SH-SY5Y (cell line): ENCODE data around the gene PALD1.

Experiments
- GATA2 ChIP-seq: IDR thresholded peaks from 2 replicates; pipeline ENCODE4 v1.6.1; 2011; ENCODE audit warnings: mild to moderate bottlenecking, low read depth, low read length
- GATA3 ChIP-seq: IDR thresholded peaks from 2 replicates; pipeline ENCODE4 v1.6.1; 2011; ENCODE audit warnings: low read depth, mild to moderate bottlenecking, low read length, moderate library complexity

Gene PALD1

DNA sequence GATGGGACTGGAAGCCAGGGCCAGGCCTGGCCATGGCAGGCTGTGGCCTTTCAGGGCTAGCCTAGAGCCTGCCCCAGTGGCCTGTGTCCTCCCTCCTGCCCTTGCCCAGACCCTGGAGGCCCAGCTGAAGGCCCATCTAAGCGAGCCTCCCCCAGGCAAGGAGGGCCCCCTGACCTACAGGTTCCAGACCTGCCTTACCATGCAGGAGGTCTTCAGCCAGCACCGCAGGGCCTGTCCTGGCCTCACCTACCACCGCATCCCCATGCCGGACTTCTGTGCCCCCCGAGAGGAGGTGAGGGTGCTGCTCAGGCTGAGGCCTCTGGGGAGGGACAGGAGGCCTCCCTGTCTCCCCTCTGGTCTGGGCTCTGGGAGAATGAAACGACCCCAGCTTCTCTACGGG lies 60.9 kb downstream of the PALD1 start:
- TF ChIP-seq GATA3 (no peak), GATA2 (no peak)

DNA sequence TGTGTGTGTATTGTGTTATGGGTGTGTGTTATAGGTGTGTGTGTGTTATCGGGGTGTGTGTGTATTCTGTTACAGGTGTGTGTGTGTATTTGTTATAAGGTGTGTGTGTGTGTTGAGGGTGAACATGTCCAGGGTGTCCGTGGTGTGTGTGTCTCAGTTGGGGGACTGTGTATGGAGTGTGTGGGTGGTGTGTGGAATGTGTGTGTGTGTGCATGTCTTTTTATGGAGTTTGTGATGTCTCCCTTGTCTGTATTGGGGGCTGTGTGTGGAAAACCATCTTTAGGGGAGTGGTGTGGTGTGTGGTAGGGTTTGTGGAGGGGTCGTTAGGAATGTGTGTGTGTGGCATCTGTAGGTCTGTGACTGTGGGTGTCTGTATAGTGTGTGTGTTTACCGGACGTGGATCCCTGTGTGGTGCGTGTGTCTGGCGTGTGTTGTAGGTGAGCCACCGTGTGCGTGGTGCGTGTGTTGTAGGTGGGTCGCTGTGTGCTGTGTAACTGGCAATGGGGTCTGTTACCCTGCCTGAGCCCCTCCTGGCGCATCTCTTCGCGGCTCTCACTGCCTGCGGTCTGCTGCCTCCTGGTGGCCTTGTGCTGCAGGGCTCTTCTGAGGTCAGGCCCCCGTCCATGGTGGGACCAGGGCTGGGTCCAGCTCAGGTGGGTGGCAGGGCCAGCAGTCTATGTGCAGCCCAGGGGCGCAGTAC lies 61.7 kb downstream of the PALD1 start:
- TF ChIP-seq GATA3 (no peak), GATA2 (no peak)

DNA sequence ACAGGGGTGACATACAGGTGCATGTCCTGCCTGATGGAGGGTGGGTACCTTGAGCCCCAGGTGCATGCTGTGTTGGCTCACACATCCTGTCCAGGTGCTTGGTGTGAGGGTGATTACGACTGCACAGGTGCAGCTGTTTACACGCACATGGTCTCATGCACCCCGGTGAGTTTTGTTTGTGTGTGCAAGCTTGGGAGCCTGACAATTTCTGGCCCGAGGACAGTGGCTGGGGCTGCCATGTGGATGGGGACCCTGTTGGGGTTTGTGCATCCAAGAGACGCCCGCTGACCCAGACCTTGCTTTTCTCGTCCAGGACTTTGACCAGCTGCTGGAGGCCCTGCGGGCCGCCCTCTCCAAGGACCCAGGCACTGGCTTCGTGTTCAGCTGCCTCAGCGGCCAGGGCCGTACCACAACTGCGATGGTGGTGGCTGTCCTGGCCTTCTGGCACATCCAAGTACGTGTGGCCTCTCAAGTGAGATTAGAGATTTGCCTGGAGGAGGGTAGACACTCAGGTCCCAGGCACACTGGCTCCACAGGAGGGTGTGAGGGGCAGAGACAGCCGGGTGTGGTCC lies 62.3 kb downstream of the PALD1 start:
- TF ChIP-seq GATA3, result no peak

DNA sequence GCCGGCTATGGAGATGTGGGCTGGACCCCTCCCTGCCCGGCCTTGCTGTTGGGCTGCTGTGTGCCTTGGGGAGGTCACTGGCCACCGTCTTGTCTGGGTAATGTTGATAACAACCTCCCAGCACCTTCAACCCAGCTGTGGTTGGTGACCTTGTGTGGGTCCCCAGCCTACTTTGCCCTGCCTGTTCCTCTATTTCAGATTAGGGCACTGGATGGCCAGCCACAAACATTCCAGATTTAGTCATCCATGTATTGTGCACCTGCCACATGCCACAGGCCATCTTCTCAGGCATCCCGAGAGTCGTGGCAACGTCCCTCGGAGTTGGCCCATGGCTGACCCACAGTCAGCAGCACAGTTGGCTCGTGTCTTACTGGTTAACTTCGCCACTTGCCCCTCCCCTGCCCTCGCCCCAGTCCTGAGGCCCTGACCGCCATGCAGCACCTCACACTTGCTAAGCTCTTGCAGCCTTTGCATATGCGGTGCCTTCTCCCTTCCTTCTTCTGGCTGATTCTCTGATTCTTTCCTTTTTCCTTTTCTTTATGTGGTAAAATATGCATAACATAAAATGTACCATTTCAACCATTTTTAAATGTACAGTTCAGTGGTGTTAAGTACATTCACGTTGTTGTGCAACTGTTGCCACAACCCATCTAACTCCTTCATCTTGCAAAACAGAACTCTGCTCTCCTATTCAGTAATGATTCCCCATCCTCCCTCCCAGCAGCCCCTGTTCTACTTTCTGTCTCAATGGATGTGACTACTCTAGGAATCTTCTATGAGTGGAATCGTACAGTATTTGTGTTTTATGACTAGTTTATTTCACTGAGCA lies 63.4 kb downstream of the PALD1 start:
- no peak for TF ChIP-seq GATA2
- TF ChIP-seq GATA3, result no peak

DNA sequence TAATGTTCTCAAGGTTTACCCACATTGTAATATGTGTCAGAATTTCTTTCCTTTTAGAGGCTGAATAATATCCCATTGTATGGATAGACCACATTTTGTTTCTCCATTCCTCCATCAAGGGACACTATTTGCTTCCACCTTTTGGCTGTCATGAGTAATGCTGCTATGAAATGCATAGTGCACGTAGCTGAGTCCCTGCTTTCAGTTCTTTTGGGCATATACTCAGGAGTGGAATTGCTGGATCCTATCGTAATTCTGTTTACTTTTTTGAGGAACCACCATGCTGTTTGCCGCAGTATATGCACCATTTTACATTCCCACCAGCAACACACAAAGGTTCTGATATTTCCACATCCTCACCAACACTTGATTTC lies 64.0 kb downstream of the PALD1 start:
- TF ChIP-seq GATA2 (no peak), GATA3 (no peak)

DNA sequence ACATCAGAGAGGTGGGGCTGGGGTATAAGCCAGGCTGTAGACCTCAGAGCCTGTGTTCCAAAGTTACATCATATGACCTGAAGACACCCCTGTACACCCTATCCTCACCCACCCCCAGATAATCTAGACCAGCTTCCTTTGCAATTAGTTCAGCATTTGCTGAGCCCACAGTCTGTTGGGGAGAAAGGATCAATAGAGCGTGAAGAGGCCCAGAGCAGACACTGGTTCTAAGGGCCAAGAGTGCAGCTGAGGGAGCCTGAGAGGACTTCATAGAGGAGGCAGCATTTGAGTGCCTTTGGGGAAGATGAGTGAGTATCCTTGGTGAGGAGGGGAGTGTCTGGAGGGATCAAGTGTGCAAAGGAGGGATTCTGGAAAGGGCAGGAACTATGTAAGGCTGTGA lies 65.3 kb downstream of the PALD1 start:
- TF ChIP-seq GATA3 (no peak), GATA2 (no peak)

DNA sequence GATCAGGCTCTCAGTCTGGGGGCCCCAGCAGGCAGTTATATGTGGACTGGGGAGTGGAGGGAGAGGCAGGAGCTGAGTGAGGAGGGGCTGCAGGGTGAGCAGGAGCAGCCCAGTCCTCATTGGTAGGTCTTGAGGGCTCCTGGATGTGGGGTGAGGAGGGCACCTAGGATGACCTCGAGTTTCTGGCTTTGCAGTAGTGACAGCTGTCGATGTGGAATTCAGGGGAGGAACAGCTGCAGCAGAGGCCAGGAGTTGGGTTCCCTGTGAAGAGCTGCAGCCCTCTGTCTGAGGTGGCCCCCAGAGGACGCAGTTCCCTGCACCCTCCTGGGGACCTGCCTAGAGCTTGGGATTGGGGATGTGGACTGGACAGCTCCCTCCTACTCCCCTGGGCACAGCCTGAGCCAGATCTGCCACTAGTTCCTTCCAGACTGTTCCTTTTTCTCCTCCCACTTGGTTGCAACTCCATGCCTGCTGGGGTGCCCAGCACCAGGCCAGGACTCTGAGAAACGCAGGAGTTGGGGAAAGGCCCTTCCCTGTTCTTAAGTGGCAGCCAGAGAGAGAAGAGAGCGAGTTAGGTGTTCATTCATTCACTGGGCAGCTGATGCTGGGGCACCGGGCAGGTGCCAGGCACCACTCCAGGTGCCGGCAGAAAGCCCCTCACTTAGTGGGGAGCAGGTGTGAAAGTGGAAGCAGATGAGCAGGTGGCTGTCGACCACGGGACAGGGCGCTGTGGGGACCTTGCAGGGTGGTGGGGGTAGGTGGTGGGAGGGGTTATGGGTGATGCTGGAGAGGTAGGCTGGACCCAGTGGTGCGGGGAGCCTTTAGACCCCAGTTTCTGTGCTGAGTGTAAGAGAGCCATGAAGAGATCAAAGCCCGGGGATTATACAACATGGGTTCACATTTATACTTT lies 66.1 kb downstream of the PALD1 start:
- TF ChIP-seq GATA3 (no peak), GATA2 (no peak)

DNA sequence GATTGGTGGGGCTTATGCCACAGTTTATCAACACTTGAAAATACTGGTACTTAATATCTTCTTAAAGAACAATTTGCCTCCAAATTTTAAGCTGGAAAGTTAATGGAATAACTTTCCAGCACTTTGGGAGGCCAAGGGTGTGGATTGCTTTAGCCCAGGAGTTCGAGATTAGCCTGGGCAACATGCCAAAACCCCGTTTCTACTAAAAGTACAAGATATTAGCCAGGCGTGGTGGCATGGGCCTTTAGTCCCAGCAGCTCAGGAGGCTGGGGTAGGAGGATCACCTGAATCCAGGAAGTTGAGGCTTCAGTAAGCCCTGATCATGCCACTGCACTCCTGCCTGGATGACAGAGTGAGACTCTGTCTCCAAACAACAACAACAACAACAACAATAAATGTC lies 68.0 kb downstream of the PALD1 start:
- TF ChIP-seq GATA2 (no peak), GATA3 (no peak)

DNA sequence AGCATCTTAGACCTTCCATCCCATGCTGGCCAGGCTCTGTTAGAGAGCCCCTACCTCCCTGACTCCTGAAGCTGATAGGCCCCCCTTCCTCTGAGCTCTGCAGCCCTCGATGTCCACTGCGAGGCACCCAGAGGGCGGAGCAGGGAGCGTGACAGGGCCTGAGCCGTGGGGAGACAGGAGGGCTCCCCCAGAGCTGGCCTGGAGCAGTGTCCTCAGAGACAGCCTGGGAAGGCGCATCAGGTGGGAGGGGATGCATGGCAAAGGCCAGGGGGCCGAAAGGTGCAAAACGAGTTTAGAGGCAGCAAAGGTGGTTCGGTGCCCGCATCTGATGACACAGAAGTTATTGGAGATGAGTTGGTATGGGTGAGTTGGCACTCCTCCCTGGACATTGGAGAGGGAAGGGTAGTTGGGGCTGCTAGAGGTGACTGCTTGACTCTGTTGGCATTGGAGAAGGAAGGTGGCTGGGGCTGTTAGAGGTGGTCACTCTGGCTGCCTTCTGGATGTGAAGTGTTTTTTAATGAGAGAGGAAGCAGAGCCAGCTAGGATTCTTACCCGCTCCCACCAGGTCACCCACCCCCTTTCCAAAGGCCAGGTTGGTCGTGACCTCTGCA lies 70.9 kb downstream of the PALD1 start:
- TF ChIP-seq GATA3, result no peak
- TF ChIP-seq GATA2, result no peak

DNA sequence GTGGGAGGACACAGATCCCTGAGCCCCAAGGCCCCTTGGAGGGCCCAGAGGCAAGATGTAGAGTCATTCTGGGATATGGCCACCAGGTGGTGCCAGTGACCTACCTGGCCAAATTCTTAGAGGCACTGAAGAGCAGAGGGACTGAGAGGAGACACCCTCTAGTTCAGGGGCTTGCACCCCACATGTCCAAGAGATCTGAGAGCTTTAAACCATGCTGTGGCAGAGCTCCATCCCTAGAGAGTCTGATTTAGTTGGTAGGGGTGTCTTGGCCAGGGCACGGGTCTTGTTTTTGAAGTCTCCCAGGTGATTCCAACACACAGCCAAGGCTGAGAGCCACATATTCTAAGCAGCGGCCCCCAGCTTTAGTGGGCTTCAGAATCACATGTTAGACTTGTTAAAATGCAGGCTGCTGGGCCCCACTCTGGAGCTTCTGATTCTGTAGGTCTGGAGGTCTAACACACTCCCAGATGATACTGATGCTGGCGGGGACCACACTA lies 71.4 kb downstream of the PALD1 start:
- TF ChIP-seq GATA3, result no peak
- TF ChIP-seq GATA2, result no peak

DNA sequence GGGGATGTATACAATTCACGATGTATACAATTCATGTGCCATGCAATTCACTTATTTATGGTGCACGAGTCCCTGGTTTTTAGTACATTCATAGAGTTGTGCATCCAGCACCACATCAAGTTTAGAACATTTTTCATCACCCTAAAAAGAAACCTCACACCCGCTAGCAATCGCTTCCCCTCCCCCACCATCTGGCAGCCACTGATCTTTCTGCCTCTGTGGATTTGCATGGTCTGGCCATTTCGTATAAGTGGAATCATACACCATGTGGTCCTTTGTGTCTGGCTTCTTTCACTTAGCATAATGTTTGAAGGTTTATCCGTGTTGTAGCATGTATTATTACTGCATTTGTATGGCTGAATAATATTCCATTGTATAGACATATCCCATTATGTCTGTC lies 71.9 kb downstream of the PALD1 start:
- TF ChIP-seq GATA2 (no peak), GATA3 (no peak)

DNA sequence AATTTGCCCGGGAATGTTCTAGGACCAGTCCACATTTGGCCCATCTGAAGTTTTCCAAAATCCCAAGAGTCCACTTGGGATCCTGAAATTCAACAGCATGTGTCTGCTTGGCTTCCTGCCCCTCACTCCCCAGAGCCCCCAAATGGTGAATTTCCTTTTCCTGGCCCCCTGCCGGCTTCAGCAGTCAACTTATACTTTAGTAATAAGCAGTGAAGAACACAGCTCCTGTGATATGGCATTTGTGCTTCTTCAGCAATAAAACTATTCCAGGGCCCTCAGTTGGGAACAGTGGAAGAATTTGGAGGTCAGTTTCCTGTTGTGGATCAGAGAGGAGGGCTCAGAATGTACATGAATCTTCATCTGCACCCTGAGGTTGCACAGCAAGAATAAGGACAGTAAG lies 72.9 kb downstream of the PALD1 start:
- no peak for TF ChIP-seq GATA2
- no peak for TF ChIP-seq GATA3

DNA sequence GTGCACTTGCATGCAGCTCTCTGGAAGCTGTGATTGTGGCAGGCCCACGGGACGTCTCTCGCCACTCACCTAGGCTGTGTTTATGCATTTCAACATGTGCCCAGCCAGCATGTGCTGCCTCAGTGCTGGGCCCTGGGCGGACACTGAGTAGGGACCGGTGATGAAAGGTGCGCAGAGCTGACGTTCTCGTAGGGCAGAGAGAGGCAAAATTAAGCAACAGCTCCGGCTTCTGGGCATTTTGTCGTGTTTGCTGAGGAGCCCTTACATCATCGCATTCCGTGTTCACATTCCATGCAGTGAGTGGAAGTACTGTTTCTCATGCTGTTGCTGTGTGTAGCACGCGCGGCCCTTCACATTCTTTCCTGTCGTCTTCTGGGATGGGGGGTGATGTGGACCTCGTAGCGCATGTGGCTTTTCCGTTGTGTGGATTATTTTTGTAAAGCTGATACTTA lies 73.4 kb downstream of the PALD1 start:
- TF ChIP-seq GATA2, result no peak
- no peak for TF ChIP-seq GATA3

DNA sequence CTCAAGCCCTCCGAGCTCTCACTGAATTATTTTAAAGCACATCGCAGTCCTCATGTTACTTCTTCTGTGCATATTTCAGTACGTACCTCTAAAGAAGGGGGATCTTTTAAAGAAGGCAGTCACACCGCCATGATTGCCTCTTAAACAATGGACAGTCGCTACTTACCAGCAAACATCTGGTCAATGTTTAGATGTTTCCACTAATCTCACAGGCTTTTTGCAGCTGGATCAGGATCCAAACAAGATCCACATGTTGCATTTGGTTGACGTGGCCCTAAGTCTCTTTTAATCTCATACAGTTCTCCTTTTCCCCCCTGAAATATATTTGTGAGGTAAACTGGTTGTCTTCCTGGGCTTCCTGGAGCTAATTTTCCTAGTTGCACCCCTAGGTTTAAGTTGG lies 74.0 kb downstream of the PALD1 start:
- no peak for TF ChIP-seq GATA2
- TF ChIP-seq GATA3, result no peak
